Left cardiac atrium (tissue), 4 donors: Measurements from ENCODE around the gene RICTOR. TPM values are rescaled to one million over a fixed set of nuclear protein-coding genes. Genes with fewer than 3 reads are reported as not detected.
A peak's percentile ranks its signal among the peaks of the same experiment; 100 is the strongest.
"Not testable (repeated sequence)": the region's sequence is repeated elsewhere in the genome, so short reads cannot be mapped to it uniquely, and the experiment has no call there.

Source experiments
- ATAC-seq, 2 donors: fragments of 200-7000 bp; cut with Tn5 transposase; one replicate each; pipeline ENCODE4 v1.9.1; 2020; ENCODE audit warnings: mild to moderate bottlenecking in 2 of 2, moderate library complexity in 2 of 2
- DNase-seq: peaks from one replicate; pipeline ENCODE4 v3.0.0-alpha.2; 2020
- intact Hi-C, 2 donors: fragments of 100-400 bp; cut with DNase I; formaldehyde crosslinking; loops; one replicate each; pipeline versions ENCODE4 v1.14.1 to v1.15.1; 2022 to 2023
- total RNA-seq, 2 donors: library from RNA; stranded (reverse); fragmentation: NEBNext Ultra II Directional; extraction: Animal tissue kit (Norgen Biotek cat#: 25700); gene quantifications; one replicate each; pipeline ENCODE4 v1.2.1, GENCODE V29; 2021
- donor health status: DM: no; HTN: yes; CAD: no.
- donor health status: DM: no; HTN: yes; CAD: no; lungs with severe emphysema.
- donor health status: DM: yes; HTN: yes; CAD: no.
- donor health status: Dilated cardiomyopathy.

The RICTOR gene
- total RNA-seq, 2 donors from 2014 or later = 22.7 to 28.3 TPM

- intact Hi-C loops = no loop called here
- ATAC-seq (no peak), DNase-seq (no peak)
These were observed 56.7 kb downstream of the RICTOR start for GRCh38 chr5:39017504-39017903.

GRCh38 chr5:39016587-39017275, 57.5 kb downstream of the RICTOR start:
- DNase-seq (no peak), ATAC-seq (no peak)
- intact Hi-C loops = no loop called here

- DNase-seq (no peak), ATAC-seq (peak; percentile 64 to 83)
- intact Hi-C loops = no loop called here
These were observed 58.2 kb downstream of the RICTOR start for GRCh38 chr5:39015743-39016586.

- no peak for DNase-seq
- intact Hi-C loops = no loop called here
- ATAC-seq = peak; percentile 86 to 91
These were observed 59.6 kb downstream of the RICTOR start for GRCh38 chr5:39014561-39014960.

GRCh38 chr5:39013938-39014337, 60.3 kb downstream of the RICTOR start:
- DNase-seq = no peak
- peak in 1 of 2 donors; percentile 7 for ATAC-seq
- intact Hi-C loops = no loop called here

- intact Hi-C loops, ATAC-seq, DNase-seq: not testable (repeated sequence)
These were observed 63.2 kb downstream of the RICTOR start for GRCh38 chr5:39010958-39011357.

- ATAC-seq (no peak), DNase-seq (no peak)
- intact Hi-C loops = loop anchor here (5.0 to 10.0 kb wide), 2 partner anchors 67 to 275 kb away; no protein-coding TSS in a partner anchor
These were observed 64.2 kb downstream of the RICTOR start for GRCh38 chr5:39009981-39010380.

- intact Hi-C loops = loop anchor here (5.0 to 10.0 kb wide), 2 partner anchors 68 to 276 kb away; no protein-coding TSS in a partner anchor
- DNase-seq = no peak
- ATAC-seq = no peak
These were observed 64.9 kb downstream of the RICTOR start for GRCh38 chr5:39009280-39009679.

- intact Hi-C loops = loop anchor here (5.0 to 10.0 kb wide), 2 partner anchors 71 to 278 kb away; no protein-coding TSS in a partner anchor
- DNase-seq = no peak
- ATAC-seq = no peak
These were observed 67.5 kb downstream of the RICTOR start for GRCh38 chr5:39006650-39007049.

- intact Hi-C loops = loop anchor here (2.0 to 10.0 kb wide), 3 partner anchors 72 to 279 kb away; no protein-coding TSS in a partner anchor
- ATAC-seq (peak in 1 of 2 donors; percentile 77), DNase-seq (no peak)
These were observed 68.5 kb downstream of the RICTOR start for GRCh38 chr5:39005566-39006232.

- DNase-seq (no peak), ATAC-seq (no peak)
- intact Hi-C loops = loop anchor here in 1 of 2 donors (10.0 kb wide), 1 partner anchor 283 kb away; no protein-coding TSS in a partner anchor
These were observed 72.5 kb downstream of the RICTOR start for GRCh38 chr5:39001683-39002082.

GRCh38 chr5:38999037-38999436, 75.2 kb downstream of the RICTOR start:
- no peak for DNase-seq
- ATAC-seq = no peak
- intact Hi-C loops = no loop called here

- ATAC-seq (no peak), DNase-seq (no peak)
- intact Hi-C loops = no loop called here
These were observed 76.6 kb downstream of the RICTOR start for GRCh38 chr5:38997591-38997990.

- intact Hi-C loops = no loop called here
- no peak for ATAC-seq
- no peak for DNase-seq
These were observed 78.1 kb downstream of the RICTOR start for GRCh38 chr5:38996123-38996522.

GRCh38 chr5:38994324-38994927, 79.8 kb downstream of the RICTOR start:
- intact Hi-C loops = no loop called here
- ATAC-seq (peak; percentile 59 to 72), DNase-seq (no peak)

GRCh38 chr5:38989974-38990719, 84.1 kb downstream of the RICTOR start:
- ATAC-seq, intact Hi-C loops, DNase-seq: not testable (repeated sequence)

GRCh38 chr5:38985909-38986452, 88.2 kb downstream of the RICTOR start:
- intact Hi-C loops = no loop called here
- DNase-seq (no peak), ATAC-seq (no peak)

- peak in 1 of 2 donors; percentile 61 for ATAC-seq
- no peak for DNase-seq
- intact Hi-C loops = no loop called here
These were observed 94.7 kb downstream of the RICTOR start for GRCh38 chr5:38979535-38979934.
